A673 (cell line): Measurements from ENCODE around the gene GORASP1. TPM values are rescaled to one million over a fixed set of nuclear protein-coding genes. Genes with fewer than 3 reads are reported as not detected.

Source experiments
- BruUV-seq: library from RNA; stranded (reverse); fragments of 400-500 nt; replicated peaks from 2 replicates; lab custom pipeline; 2021; lab: Mats Ljungman, UMichigan
- CTCF ChIA-PET: fragments of 300-600 bp; sonication (Branson Sonifier 250); formaldehyde crosslinking; loops from one replicate; lab custom pipeline; 2022; ENCODE audit warnings: antibody characterized with exemption; lab: Charles Lee
- POLR2A ChIA-PET: fragments of 300-600 bp; sonication (Branson Sonifier 250); formaldehyde crosslinking; loops from one replicate; lab custom pipeline; 2022; ENCODE audit warnings: antibody characterized with exemption; ENCODE audit not compliant: low non-redundant PET; lab: Charles Lee
- DNase-seq: peaks from one replicate; pipeline ENCODE4 v3.0.0-alpha.2; 2015; ENCODE audit warnings: low spot score
- H3K27ac ChIP-seq: fragments of 200-600 bp; sonication (generic); 2 replicates; pipeline ENCODE4 v1.5.1; 2016; ENCODE audit warnings: mixed run types, low read depth, mild to moderate bottlenecking, mixed read lengths, antibody characterized with exemption, low read length; ENCODE audit not compliant: poor library complexity, severe bottlenecking
- H3K27me3 ChIP-seq: fragments of 200-600 bp; sonication (generic); replicated peaks from 2 replicates; pipeline ENCODE4 v1.6.1; 2017; ENCODE audit warnings: mixed run types, low read depth, mild to moderate bottlenecking, mixed read lengths, antibody characterized with exemption, low read length; ENCODE audit not compliant: insufficient read depth, poor library complexity
- H3K36me3 ChIP-seq: fragments of 200-600 bp; sonication (generic); 2 replicates; pipeline ENCODE4 v1.6.1; 2016; ENCODE audit warnings: mixed run types, mild to moderate bottlenecking, mixed read lengths, antibody characterized with exemption, low read length; ENCODE audit not compliant: insufficient read depth, poor library complexity, severe bottlenecking
- H3K4me1 ChIP-seq: fragments of 200-600 bp; sonication (generic); 2 replicates; pipeline ENCODE4 v1.6.1; 2017; ENCODE audit warnings: mixed run types, mild to moderate bottlenecking, mixed read lengths, antibody characterized with exemption, low read length; ENCODE audit not compliant: insufficient read depth, poor library complexity, severe bottlenecking
- H3K4me3 ChIP-seq: fragments of 200-600 bp; sonication (generic); 2 replicates; pipeline ENCODE4 v1.5.1; 2016; ENCODE audit warnings: low read depth, mixed run types, mild to moderate bottlenecking, mixed read lengths, low read length; ENCODE audit not compliant: poor library complexity, severe bottlenecking
- H3K9me3 ChIP-seq: fragments of 200-600 bp; sonication (generic); 2 replicates; pipeline ENCODE4 v1.6.1; 2016; ENCODE audit warnings: mixed run types, low read depth, mild to moderate bottlenecking, mixed read lengths, antibody characterized with exemption, low read length; ENCODE audit not compliant: poor library complexity, severe bottlenecking
- CTCF ChIP-seq: fragments of 300-800, 200-600 bp; sonication (generic); conservative IDR thresholded peaks from 2 replicates; pipeline ENCODE4 v1.5.1; 2017; ENCODE audit warnings: low read depth, mild to moderate bottlenecking, antibody characterized with exemption, low read length, moderate library complexity, mixed read lengths
- EZH2 ChIP-seq: fragments of 200-600 bp; sonication (generic); IDR thresholded peaks from 2 replicates; pipeline ENCODE4 v1.6.1; 2017; ENCODE audit warnings: borderline replicate concordance, low read depth, mild to moderate bottlenecking, mixed read lengths, antibody characterized with exemption, low read length; ENCODE audit not compliant: poor library complexity, severe bottlenecking
- intact Hi-C: fragments of 100-400 bp; cut with micrococcal nuclease; formaldehyde crosslinking; loops from one replicate; pipeline ENCODE4 v1.10.0; 2022; ENCODE audit not compliant: unreplicated experiment
- total RNA-seq: library from RNA; stranded (reverse); gene quantifications from 2 replicates; pipeline ENCODE4 v1.2.3, GENCODE V29; 2021

The GORASP1 gene
- total RNA-seq, 1 experiment from 2014 or later: 24.3 TPM

GRCh38 chr3:39132096-39133092, 25.0 kb upstream of the GORASP1 start:
- intact Hi-C loops: no loop called here
- H3K4me3 ChIP-seq: no peak overlapping the region
- H3K36me3 ChIP-seq: no peaks in the 10 kb centered on the region
- ChIA-PET POLR2A (no interaction called here), CTCF (no interaction called here)
- no peaks in the 10 kb centered on the region for H3K27me3 ChIP-seq
- BruUV-seq: no TSS peak
- DNase-seq: no peak
- H3K27ac ChIP-seq: no peak overlapping the region
- no peaks in the 10 kb centered on the region for H3K4me1 ChIP-seq
- TF ChIP-seq EZH2 (no peak), CTCF (no peak)
- H3K9me3 ChIP-seq: no peaks in the 10 kb centered on the region

- POLR2A ChIA-PET: no interaction called here
- H3K4me1 ChIP-seq: no peaks in the 10 kb centered on the region
- DNase-seq: no peak
- no peak for TF ChIP-seq CTCF
- no peak for TF ChIP-seq EZH2
- no TSS peak for BruUV-seq
- H3K27me3 ChIP-seq: no peaks in the 10 kb centered on the region
- intact Hi-C loops: no loop called here
- no peaks in the 10 kb centered on the region for H3K36me3 ChIP-seq
- H3K4me3 ChIP-seq: no peak overlapping the region
- no peaks in the 10 kb centered on the region for H3K9me3 ChIP-seq
- CTCF ChIA-PET: no interaction called here
- no peak overlapping the region for H3K27ac ChIP-seq
These were observed 23.4 kb upstream of the GORASP1 start for GRCh38 chr3:39130693-39131265.

- POLR2A ChIA-PET: no interaction called here
- no peak for DNase-seq
- Histone ChIP-seq H3K4me1 (no peaks in the 10 kb centered on the region), H3K4me3 (no peak overlapping the region), H3K36me3 (no peaks in the 10 kb centered on the region), H3K9me3 (no peaks in the 10 kb centered on the region), H3K27me3 (no peaks in the 10 kb centered on the region), H3K27ac (no peak overlapping the region)
- BruUV-seq: no TSS peak
- CTCF ChIA-PET: no interaction called here
- no peak for TF ChIP-seq CTCF
- no peak for TF ChIP-seq EZH2
- intact Hi-C loops: no loop called here
These were observed 22.6 kb upstream of the GORASP1 start for GRCh38 chr3:39130026-39130425.
